Thoracic aorta (tissue), 2 donors: ENCODE data around the gene MED16. TPM values are rescaled to one million over a fixed set of nuclear protein-coding genes. Genes with fewer than 3 reads are reported as not detected.

ENCODE experiments used
- ATAC-seq: fragments of 150-250 bp; one replicate; pipeline ENCODE4 v1.8.0; 2017; ENCODE audit warnings: low read depth; ENCODE audit not compliant: insufficient number of reproducible peaks, low FRiP score
- DNase-seq: peaks from one replicate; pipeline ENCODE4 v3.0.0-alpha.2; 2020; ENCODE audit warnings: low spot score
- H3K27ac ChIP-seq, 2 donors: fragments of 200-600 bp; sonication (generic); 1 replicate in 1 of 2; 2 replicates in 1 of 2; pipeline ENCODE4 v1.5.1; 2016; ENCODE audit warnings: mild to moderate bottlenecking in 2 of 2, moderate library complexity in 2 of 2
- H3K27me3 ChIP-seq: fragments of 200-600 bp; sonication (generic); replicated peaks from 2 replicates; pipeline ENCODE4 v1.6.0; 2016; ENCODE audit warnings: mild to moderate bottlenecking; ENCODE audit not compliant: insufficient read depth
- H3K36me3 ChIP-seq: fragments of 200-600 bp; sonication (generic); one replicate; pipeline ENCODE4 v1.5.1; 2016
- H3K4me1 ChIP-seq, 2 donors: fragments of 200-600 bp; sonication (generic); 1 replicate in 1 of 2; 2 replicates in 1 of 2; pipeline versions ENCODE4 v1.5.1 to v1.6.0; 2016; ENCODE audit warnings: low read depth in 2 of 2, mild to moderate bottlenecking in 1 of 2; ENCODE audit not compliant: control insufficient read depth in 1 of 2
- H3K4me3 ChIP-seq: fragments of 200-600 bp; sonication (generic); 2 replicates; pipeline ENCODE4 v1.5.1; 2016; ENCODE audit warnings: mild to moderate bottlenecking
- H3K9me3 ChIP-seq: fragments of 200-600 bp; sonication (generic); 2 replicates; pipeline ENCODE4 v1.5.1; 2016
- total RNA-seq, 2 donors: library from RNA; depleted of rRNA; stranded (reverse); fragments of >200 nt; gene quantifications; one replicate each; pipeline versions ENCODE4 v1.1.0 to v1.2.3, GENCODE V29; 2016
- TF ChIP-seq, protein P1 (sequence below): fragments of 200-600 bp; sonication (generic); IDR thresholded peaks from one replicate; pipeline ENCODE4 v1.5.1; 2019; ENCODE audit warnings: antibody characterized with exemption

The MED16 gene
- total RNA-seq, 2 donors from 2014 or later: 29.1 to 38.0 TPM

DNA sequence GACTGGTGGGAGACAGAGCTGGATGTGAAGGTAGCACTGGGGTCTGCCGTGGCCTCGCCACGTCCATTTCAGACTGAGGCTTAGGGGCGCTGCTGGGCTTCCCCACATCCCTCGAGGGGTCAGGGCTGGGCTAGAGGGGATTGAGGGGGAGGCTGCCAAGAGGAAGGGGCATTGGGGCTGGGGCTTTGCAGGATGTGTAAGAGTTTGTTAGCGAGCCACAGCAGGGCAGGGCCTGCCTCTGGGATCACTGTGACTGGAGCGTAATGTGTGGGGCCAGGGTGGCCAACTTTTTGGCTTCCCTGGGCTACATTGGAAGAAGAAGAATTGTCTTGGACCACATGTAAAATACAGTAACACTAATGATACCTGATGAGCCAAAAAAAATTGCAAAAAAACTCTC, 46.9 kb upstream of the MED16 start:
- peak overlapping the region; percentile 64 for H3K4me3 ChIP-seq
- peaks cover 11 to 27% of the 10 kb centered on the region in 2 donors for H3K4me1 ChIP-seq
- peak overlapping the region; percentile 82 for H3K27ac ChIP-seq
- TF ChIP-seq, protein P1, sequence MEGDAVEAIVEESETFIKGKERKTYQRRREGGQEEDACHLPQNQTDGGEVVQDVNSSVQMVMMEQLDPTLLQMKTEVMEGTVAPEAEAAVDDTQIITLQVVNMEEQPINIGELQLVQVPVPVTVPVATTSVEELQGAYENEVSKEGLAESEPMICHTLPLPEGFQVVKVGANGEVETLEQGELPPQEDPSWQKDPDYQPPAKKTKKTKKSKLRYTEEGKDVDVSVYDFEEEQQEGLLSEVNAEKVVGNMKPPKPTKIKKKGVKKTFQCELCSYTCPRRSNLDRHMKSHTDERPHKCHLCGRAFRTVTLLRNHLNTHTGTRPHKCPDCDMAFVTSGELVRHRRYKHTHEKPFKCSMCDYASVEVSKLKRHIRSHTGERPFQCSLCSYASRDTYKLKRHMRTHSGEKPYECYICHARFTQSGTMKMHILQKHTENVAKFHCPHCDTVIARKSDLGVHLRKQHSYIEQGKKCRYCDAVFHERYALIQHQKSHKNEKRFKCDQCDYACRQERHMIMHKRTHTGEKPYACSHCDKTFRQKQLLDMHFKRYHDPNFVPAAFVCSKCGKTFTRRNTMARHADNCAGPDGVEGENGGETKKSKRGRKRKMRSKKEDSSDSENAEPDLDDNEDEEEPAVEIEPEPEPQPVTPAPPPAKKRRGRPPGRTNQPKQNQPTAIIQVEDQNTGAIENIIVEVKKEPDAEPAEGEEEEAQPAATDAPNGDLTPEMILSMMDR: no peak
- no peaks in the 10 kb centered on the region for H3K9me3 ChIP-seq
- no peaks in the 10 kb centered on the region for H3K36me3 ChIP-seq
- no peaks in the 10 kb centered on the region for H3K27me3 ChIP-seq
- DNase-seq (no peak), ATAC-seq (no peak)

DNA sequence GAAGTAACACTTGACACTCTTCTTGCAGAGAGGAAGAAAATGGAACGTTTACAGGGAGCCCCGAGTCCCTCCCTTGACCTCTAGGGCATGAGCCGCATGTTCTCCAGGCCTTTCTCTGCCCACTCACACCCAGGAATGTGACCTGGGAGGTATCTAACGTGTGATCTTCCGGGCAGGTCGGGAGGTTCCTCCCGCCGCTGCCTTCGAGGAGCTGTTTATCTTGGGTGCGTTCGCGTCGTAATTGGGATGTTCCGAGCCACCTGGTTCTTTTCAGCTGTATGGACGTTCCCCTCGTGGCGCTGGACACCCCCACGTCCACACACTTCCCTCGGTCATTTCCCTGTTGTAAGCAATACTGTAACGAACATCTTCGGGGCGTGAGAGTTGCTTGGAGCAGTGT, 46.5 kb upstream of the MED16 start:
- no peaks in the 10 kb centered on the region for H3K36me3 ChIP-seq
- no peaks in the 10 kb centered on the region for H3K27me3 ChIP-seq
- no peaks in the 10 kb centered on the region for H3K9me3 ChIP-seq
- peaks cover 13 to 32% of the 10 kb centered on the region in 2 donors for H3K4me1 ChIP-seq
- DNase-seq: no peak
- H3K4me3 ChIP-seq: no peak overlapping the region
- ATAC-seq: no peak
- TF ChIP-seq, protein P1: no peak
- H3K27ac ChIP-seq: no peak overlapping the region

DNA sequence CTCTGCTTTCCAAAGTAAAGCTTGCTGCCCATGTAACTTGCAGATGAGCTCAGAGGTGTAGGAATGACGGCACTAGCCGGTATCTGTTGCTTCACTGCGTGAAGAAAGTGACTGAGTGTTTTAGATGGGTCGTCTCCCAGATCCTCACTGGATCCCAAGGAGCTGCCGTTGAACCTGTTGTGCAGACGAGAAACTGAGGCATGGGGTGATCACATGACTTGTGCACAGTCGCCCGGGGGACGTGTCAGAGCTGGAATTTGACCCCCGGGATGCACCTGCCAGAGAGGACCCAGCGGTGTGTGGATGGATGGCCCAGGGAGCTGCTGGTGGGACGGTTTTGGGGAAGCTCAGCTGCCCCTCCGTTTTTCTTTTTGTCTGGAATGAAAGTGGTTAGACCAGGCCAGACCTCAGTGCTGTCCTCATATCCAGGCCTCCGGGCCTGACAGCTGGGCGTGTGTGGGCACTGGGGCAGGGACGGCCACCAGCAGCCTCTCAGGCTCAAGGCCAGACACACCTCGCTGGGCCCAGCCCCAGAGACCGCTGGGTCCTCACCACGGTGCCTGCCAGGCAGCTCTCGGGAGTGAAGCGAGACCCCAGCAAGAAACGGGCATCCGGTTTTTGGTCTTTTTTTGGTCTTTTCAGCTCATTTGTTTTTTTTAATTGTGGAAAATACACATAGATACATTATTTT, 45.4 kb upstream of the MED16 start:
- H3K4me1 ChIP-seq: peaks cover 23 to 42% of the 10 kb centered on the region in 2 donors
- no peak for ATAC-seq
- DNase-seq: no peak

DNA sequence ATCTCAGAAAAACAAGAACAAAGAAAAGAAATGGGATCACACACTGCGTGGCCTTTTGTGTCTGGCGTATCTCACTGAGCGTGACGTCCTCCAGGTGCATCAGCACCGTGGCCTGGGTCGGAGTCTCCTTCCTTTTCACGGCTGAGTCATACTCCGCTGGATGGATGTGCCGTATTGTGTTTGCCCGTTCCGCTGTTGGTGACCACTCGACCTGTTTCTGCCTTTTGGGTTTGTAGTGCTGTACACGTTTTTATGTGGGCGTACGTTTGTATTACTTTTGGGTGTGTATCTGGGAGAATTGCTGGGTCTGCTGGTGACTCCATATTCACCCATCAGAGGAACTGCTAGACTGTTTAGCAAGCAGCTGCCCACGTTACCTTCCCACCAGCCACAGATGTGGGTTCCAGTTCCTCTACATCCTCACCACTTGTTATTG, 44.3 kb upstream of the MED16 start:
- ATAC-seq: no peak
- TF ChIP-seq, protein P1: no peak
- no peak for DNase-seq
- H3K27me3 ChIP-seq: no peaks in the 10 kb centered on the region
- no peak overlapping the region for H3K27ac ChIP-seq
- H3K4me3 ChIP-seq: no peak overlapping the region
- H3K9me3 ChIP-seq: no peaks in the 10 kb centered on the region
- no peaks in the 10 kb centered on the region for H3K36me3 ChIP-seq
- peaks cover 31 to 53% of the 10 kb centered on the region in 2 donors for H3K4me1 ChIP-seq

More for the DNA sequence above, 45.4 kb upstream of the MED16 start:
- TF ChIP-seq, protein P1: no peak
- Histone ChIP-seq H3K4me3 (no peak overlapping the region), H3K27ac (no peak overlapping the region), H3K36me3 (no peaks in the 10 kb centered on the region), H3K9me3 (no peaks in the 10 kb centered on the region), H3K27me3 (no peaks in the 10 kb centered on the region)

DNA sequence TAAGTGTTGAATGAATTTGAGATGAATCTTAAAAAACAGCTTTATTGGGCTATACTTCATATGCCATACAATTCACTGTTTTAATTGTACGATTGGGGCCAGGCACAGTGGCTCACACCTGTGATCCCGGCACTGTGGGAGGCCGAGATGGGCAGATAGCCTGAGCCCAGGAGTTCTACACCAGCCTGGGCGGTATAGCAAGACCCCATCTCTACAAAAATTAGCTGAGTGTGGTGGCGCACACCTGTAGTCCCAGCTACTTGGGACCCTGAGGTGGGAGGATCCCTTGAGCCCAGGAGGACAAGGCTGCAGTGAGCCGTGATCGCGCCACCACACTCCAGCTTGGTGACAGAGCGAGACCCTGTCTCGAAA, 43.2 kb upstream of the MED16 start:
- Histone ChIP-seq H3K9me3 (no peaks in the 10 kb centered on the region), H3K27ac (no peak overlapping the region), H3K4me1 (peaks cover 31 to 46% of the 10 kb centered on the region in 2 donors), H3K36me3 (no peaks in the 10 kb centered on the region), H3K4me3 (no peak overlapping the region), H3K27me3 (no peaks in the 10 kb centered on the region)
- TF ChIP-seq, protein P1: no peak
- ATAC-seq: no peak
- DNase-seq: no peak
